ENCODE data around the gene IL10RB. TPM values are rescaled to one million over a fixed set of nuclear protein-coding genes. Genes with fewer than 3 reads are reported as not detected.
A peak's percentile ranks its signal among the peaks of the same experiment; 100 is the strongest.

The IL10RB gene
- total and polyA plus RNA-seq, 2 donors (not counting 1 experiment from before 2014, with no cell fraction given): 29.3 to 32.5 TPM

DNA sequence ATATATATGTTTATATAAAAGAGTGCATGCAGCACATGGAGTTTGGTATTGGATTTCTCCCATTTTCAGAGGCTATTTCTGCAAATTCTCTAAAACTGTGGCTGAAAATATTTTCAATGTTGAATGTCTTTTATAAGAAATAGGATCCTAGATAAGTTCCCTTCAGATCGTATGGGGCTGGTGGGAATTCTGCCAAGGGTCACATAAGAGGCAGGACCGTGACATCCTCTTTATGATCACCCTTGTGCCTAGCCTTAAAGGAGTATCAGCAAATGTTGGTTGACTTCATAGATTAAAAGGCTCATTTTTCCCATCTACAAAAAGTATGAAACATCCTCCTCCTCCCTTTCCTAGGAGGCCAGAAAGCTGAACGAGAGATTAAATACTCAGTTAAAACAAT lies 37.7 kb upstream of the IL10RB start:
- no peak overlapping the region for H3K27ac Mint-ChIP-seq
- Histone ChIP-seq H4K20me1 (ENCODE audit: control insufficient read depth, insufficient read depth, low read length, poor library complexity, severe bottlenecking) (peaks cover 6% of the 10 kb centered on the region), H3K79me2 (ENCODE audit: control insufficient read depth, insufficient read depth, low read length) (peaks cover 51% of the 10 kb centered on the region), H3K9me3 (ENCODE audit: control extremely low read depth in 1 of 3, control insufficient read depth in 2 of 3, insufficient read depth in 1 of 3, low read length in 2 of 3) (no peaks in the 10 kb centered on the region), H3K9ac (ENCODE audit: low read length) (no peak overlapping the region), H3K27me3 (replicated peaks in 1 of 4; ENCODE audit: control extremely low read depth in 1 of 4, control insufficient read depth in 3 of 4, insufficient read depth in 4 of 4, low read length in 3 of 4) (no peaks in the 10 kb centered on the region), H3K27ac (ENCODE audit: low read length in 2 of 2) (no peak overlapping the region), H3K36me3 (replicated peaks in 1 of 2; ENCODE audit: control extremely low read depth in 1 of 2, control insufficient read depth in 1 of 2, extremely low read depth in 1 of 2, insufficient read depth in 2 of 2, low read length in 1 of 2) (peaks cover 0 to 5% of the 10 kb centered on the region in 2 experiments), H3K4me2 (replicated peaks; ENCODE audit: low read depth, low read length, poor library complexity, severe bottlenecking) (no peak overlapping the region), H3K4me3 (ENCODE audit: control extremely low read depth in 1 of 5, extremely low read depth in 1 of 5, insufficient read depth in 1 of 5, low read depth in 2 of 5, low read length in 4 of 5) (no peak overlapping the region), H3K4me1 (ENCODE audit: control insufficient read depth in 2 of 2, insufficient read depth in 2 of 2, low read length in 2 of 2) (peaks cover 29 to 30% of the 10 kb centered on the region in 2 donors), H2AFZ (ENCODE audit: insufficient read depth, low read depth, low read length, poor library complexity, severe bottlenecking) (no peak overlapping the region)
- ATAC-seq (ENCODE audit: low read depth) (no peak), DNase-seq (no peak)
- H3K27me3 Mint-ChIP-seq: no peaks in the 10 kb centered on the region
- H3K4me3 Mint-ChIP-seq: peak overlapping the region; percentile 44
- no peaks in the 10 kb centered on the region for H3K9me3 Mint-ChIP-seq (ENCODE audit: insufficient read depth)
- POLR2A ChIA-PET: no interaction called here
- CTCF ChIA-PET: interaction anchor here (0.7 kb wide), 1 partner anchor 134 kb away, joined by 4 read pairs; no protein-coding TSS in a partner anchor
- no peak for TF ChIP-seq EZH2 (IDR thresholded peaks at IDR 0.05; ENCODE audit: borderline replicate concordance, insufficient read depth, low read depth, low read length, poor library complexity, severe bottlenecking)
- TF ChIP-seq, protein P1, sequence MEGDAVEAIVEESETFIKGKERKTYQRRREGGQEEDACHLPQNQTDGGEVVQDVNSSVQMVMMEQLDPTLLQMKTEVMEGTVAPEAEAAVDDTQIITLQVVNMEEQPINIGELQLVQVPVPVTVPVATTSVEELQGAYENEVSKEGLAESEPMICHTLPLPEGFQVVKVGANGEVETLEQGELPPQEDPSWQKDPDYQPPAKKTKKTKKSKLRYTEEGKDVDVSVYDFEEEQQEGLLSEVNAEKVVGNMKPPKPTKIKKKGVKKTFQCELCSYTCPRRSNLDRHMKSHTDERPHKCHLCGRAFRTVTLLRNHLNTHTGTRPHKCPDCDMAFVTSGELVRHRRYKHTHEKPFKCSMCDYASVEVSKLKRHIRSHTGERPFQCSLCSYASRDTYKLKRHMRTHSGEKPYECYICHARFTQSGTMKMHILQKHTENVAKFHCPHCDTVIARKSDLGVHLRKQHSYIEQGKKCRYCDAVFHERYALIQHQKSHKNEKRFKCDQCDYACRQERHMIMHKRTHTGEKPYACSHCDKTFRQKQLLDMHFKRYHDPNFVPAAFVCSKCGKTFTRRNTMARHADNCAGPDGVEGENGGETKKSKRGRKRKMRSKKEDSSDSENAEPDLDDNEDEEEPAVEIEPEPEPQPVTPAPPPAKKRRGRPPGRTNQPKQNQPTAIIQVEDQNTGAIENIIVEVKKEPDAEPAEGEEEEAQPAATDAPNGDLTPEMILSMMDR (IDR thresholded peaks at IDR 0.05): no peak
- no CpG with 5 or more reads among the region's 3 CpGs for WGBS (ENCODE audit: insufficient coverage)
- intact Hi-C loops (cut with micrococcal nuclease): no loop called here
- peaks cover 32% of the 10 kb centered on the region for H3K4me1 Mint-ChIP-seq

DNA sequence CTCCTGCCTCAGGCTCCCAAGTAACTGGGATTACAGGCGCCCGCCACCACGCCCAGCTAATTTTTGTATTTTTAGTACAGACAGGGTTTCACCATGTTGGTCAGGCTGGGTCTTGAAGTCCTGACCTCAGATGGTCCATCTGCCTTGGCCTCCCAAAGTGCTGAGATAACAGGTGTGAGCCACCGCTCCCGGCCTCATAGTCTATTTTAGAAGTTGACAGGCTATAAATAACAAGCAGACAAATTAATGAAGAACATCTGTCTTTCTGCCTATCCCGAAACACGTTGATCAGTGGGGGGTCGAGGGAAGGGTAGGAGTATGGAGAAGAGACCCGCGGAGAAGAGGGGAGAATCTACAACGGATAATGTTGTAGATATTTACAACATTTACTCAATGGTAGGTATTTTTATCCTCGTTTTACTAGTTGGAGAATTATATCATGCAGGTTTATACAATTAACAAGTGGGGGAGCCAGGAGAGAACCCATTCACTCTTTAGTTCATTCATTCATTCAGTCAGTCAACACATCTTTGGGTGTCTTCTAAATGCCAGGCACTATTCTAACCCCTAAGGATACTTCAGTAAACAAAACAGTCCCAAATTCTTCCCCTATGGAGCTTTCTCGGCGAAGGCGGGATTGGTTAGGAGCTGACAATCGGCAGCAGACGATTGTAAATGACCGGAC lies 36.9 kb upstream of the IL10RB start:
- no peaks in the 10 kb centered on the region for H3K27me3 Mint-ChIP-seq
- Histone ChIP-seq H3K79me2 (ENCODE audit: control insufficient read depth, insufficient read depth, low read length) (peaks cover 59% of the 10 kb centered on the region), H2AFZ (ENCODE audit: insufficient read depth, low read depth, low read length, poor library complexity, severe bottlenecking) (peak overlapping the region; percentile 93), H3K36me3 (replicated peaks in 1 of 2; ENCODE audit: control extremely low read depth in 1 of 2, control insufficient read depth in 1 of 2, extremely low read depth in 1 of 2, insufficient read depth in 2 of 2, low read length in 1 of 2) (peaks cover 0 to 6% of the 10 kb centered on the region in 2 experiments), H3K27me3 (replicated peaks in 1 of 4; ENCODE audit: control extremely low read depth in 1 of 4, control insufficient read depth in 3 of 4, insufficient read depth in 4 of 4, low read length in 3 of 4) (no peaks in the 10 kb centered on the region), H3K27ac (ENCODE audit: low read length in 2 of 2) (peak overlapping the region; percentile 20 to 84), H3K4me3 (ENCODE audit: control extremely low read depth in 1 of 5, extremely low read depth in 1 of 5, insufficient read depth in 1 of 5, low read depth in 2 of 5, low read length in 4 of 5) (peak overlapping the region; percentile 31 to 97 (median 85)), H3K4me1 (ENCODE audit: control insufficient read depth in 2 of 2, insufficient read depth in 2 of 2, low read length in 2 of 2) (peaks cover 30 to 31% of the 10 kb centered on the region in 2 donors), H3K9me3 (ENCODE audit: control extremely low read depth in 1 of 3, control insufficient read depth in 2 of 3, insufficient read depth in 1 of 3, low read length in 2 of 3) (no peaks in the 10 kb centered on the region), H3K9ac (ENCODE audit: low read length) (peak overlapping the region; percentile 86), H3K4me2 (replicated peaks; ENCODE audit: low read depth, low read length, poor library complexity, severe bottlenecking) (peak overlapping the region; percentile 80), H4K20me1 (ENCODE audit: control insufficient read depth, insufficient read depth, low read length, poor library complexity, severe bottlenecking) (peaks cover 6% of the 10 kb centered on the region)
- POLR2A ChIA-PET: no interaction called here
- no peaks in the 10 kb centered on the region for H3K9me3 Mint-ChIP-seq (ENCODE audit: insufficient read depth)
- peak overlapping the region; percentile 92 for H3K4me3 Mint-ChIP-seq
- WGBS (ENCODE audit: insufficient coverage): 25% methylated on average over 8 of the region's 18 CpGs
- intact Hi-C loops (cut with micrococcal nuclease): loop anchor here (1.0 kb wide), 1 partner anchor 37 kb away; the partner anchor contains the start of gene IL10RB
- no peak for DNase-seq
- peaks cover 37% of the 10 kb centered on the region for H3K4me1 Mint-ChIP-seq
- CTCF ChIA-PET: interaction anchor here (1.0 kb wide), 1 partner anchor 32 kb away, joined by 3 read pairs; no protein-coding TSS in a partner anchor
- peak overlapping the region; percentile 89 for H3K27ac Mint-ChIP-seq
- TF ChIP-seq, protein P1 (IDR thresholded peaks at IDR 0.05): no peak
- no peak for TF ChIP-seq EZH2 (IDR thresholded peaks at IDR 0.05; ENCODE audit: borderline replicate concordance, insufficient read depth, low read depth, low read length, poor library complexity, severe bottlenecking)
- peak; percentile 2 for ATAC-seq (ENCODE audit: low read depth)
